HCT116 (cell line): ENCODE measurements around the gene OLFML2B. TPM values are rescaled to one million over a fixed set of nuclear protein-coding genes. Genes with fewer than 3 reads are reported as not detected.

Experiments used
- ATAC-seq: fragments of 200-7000 bp; cut with Tn5 transposase; 2 replicates; pipeline ENCODE4 v1.9.1; 2020; ENCODE audit warnings: mild to moderate bottlenecking, moderate library complexity
- BruUV-seq: library from RNA; stranded (reverse); fragments of 400-500 nt; replicated peaks from 2 replicates; lab custom pipeline; 2021; lab: Mats Ljungman, UMichigan
- CTCF ChIA-PET: fragments of 300-600 bp; sonication (Branson Sonifier 250); formaldehyde crosslinking; loops from one replicate; lab custom pipeline; 2021; ENCODE audit warnings: antibody characterized with exemption; lab: Charles Lee
- POLR2A ChIA-PET: fragments of 300-600, 350-600 bp; sonication (Branson Sonifier 250); formaldehyde crosslinking; loops from one replicate; lab custom pipeline; 2021; ENCODE audit warnings: antibody characterized with exemption; lab: Charles Lee
- RAD21 ChIA-PET, 2 experiments: fragments of 300-600 bp; sonication (Branson Sonifier 250); formaldehyde crosslinking; loops; one replicate each; lab custom pipeline; 2023; ENCODE audit warnings: low total read pairs in 2 of 2; ENCODE audit not compliant: uncharacterized antibody in 2 of 2, unreplicated experiment in 2 of 2, low non-redundant PET in 1 of 2; lab: Charles Lee
- DNase-seq: peaks from one replicate; pipeline ENCODE4 v3.0.0-alpha.2; 2010; ENCODE audit warnings: low read depth, low spot score
- H2AFZ ChIP-seq: fragments of 200-600 bp; shearing (Covaris generic), sonication (generic); 2 replicates; pipeline ENCODE4 v1.6.1; 2017; ENCODE audit warnings: low read depth, mixed run types, mixed read lengths, antibody characterized with exemption, low read length; ENCODE audit not compliant: poor library complexity, severe bottlenecking
- H3K27ac ChIP-seq: 2 replicates; pipeline ENCODE4 v1.5.1; 2012; ENCODE audit warnings: low read depth, low read length
- H3K27me3 ChIP-seq: fragments of 200-600 bp; sonication (generic); 2 replicates; pipeline ENCODE4 v1.6.1; 2016; ENCODE audit warnings: mixed run types, low read length, mixed read lengths; ENCODE audit not compliant: insufficient read depth
- H3K36me3 ChIP-seq, 2 experiments: fragments of 200-500 bp in 1 of 2; fragments of 200-600 bp in 1 of 2; sonication (Bioruptor generic) in 1 of 2; sonication (generic) in 1 of 2; 2 replicates each; pipeline versions ENCODE4 v1.5.1 to v1.6.1; 2014 to 2016; ENCODE audit warnings: low read length in 2 of 2, inconsistent platforms in 1 of 2, mixed read lengths in 1 of 2, mixed run types in 1 of 2; ENCODE audit not compliant: insufficient read depth in 2 of 2, control insufficient read depth in 1 of 2
- H3K4me1 ChIP-seq, 2 experiments: fragments of 200-600 bp in 1 of 2; sonication (generic) in 1 of 2; 2 replicates each; pipeline versions ENCODE4 v1.5.1 to v1.6.1; 2012 to 2017; ENCODE audit warnings: low read length in 2 of 2, inconsistent platforms in 1 of 2, mild to moderate bottlenecking in 1 of 2, mixed read lengths in 1 of 2, mixed run types in 1 of 2, moderate library complexity in 1 of 2; ENCODE audit not compliant: insufficient read depth in 2 of 2, control insufficient read depth in 1 of 2
- H3K4me2 ChIP-seq: fragments of 200-600 bp; sonication (generic); 2 replicates; pipeline ENCODE4 v1.6.1; 2017; ENCODE audit warnings: mixed run types, low read length, mixed read lengths
- H3K4me3 ChIP-seq, 2 experiments: fragments of 200-600 bp in 1 of 2; sonication (generic) in 1 of 2; replicated peaks in 1 of 2; 2 replicates each; pipeline ENCODE4 v1.5.1; 2011 to 2016; ENCODE audit warnings: low read length in 2 of 2, control low read depth in 1 of 2, low read depth in 1 of 2, mild to moderate bottlenecking in 1 of 2, mixed read lengths in 1 of 2, mixed run types in 1 of 2
- H3K79me2 ChIP-seq: fragments of 200-600 bp; sonication (generic); 2 replicates; pipeline ENCODE4 v1.6.1; 2017; ENCODE audit warnings: mild to moderate bottlenecking, mixed run types, low read length, moderate library complexity, mixed read lengths; ENCODE audit not compliant: insufficient read depth
- H3K9ac ChIP-seq: fragments of 200-600 bp; sonication (generic); 2 replicates; pipeline ENCODE4 v1.6.1; 2016; ENCODE audit warnings: low read length, mixed read lengths
- H3K9me2 ChIP-seq: fragments of 200-600 bp; sonication (generic), shearing (Covaris generic); 2 replicates; pipeline ENCODE4 v1.6.1; 2017; ENCODE audit warnings: mixed run types, mild to moderate bottlenecking, moderate library complexity; ENCODE audit not compliant: insufficient read depth
- H3K9me3 ChIP-seq, 2 experiments: fragments of 200-500 bp in 1 of 2; fragments of 200-600 bp in 1 of 2; sonication (Bioruptor generic) in 1 of 2; sonication (generic) in 1 of 2; 2 replicates each; pipeline ENCODE4 v1.6.1; 2014 to 2017; ENCODE audit warnings: low read length in 2 of 2, mixed read lengths in 2 of 2, inconsistent platforms in 1 of 2, low read depth in 1 of 2, mild to moderate bottlenecking in 1 of 2, mixed run types in 1 of 2, moderate library complexity in 1 of 2; ENCODE audit not compliant: control insufficient read depth in 1 of 2, insufficient read depth in 1 of 2
- H4K20me1 ChIP-seq: fragments of 200-600 bp; sonication (generic), shearing (Covaris generic); 2 replicates; pipeline ENCODE4 v1.6.1; 2017; ENCODE audit warnings: mixed run types, mild to moderate bottlenecking, moderate library complexity; ENCODE audit not compliant: insufficient read depth
- CEBPB ChIP-seq: IDR thresholded peaks from 2 replicates; pipeline ENCODE4 v1.6.1; 2012; ENCODE audit warnings: low read depth
- EGR1 ChIP-seq: IDR thresholded peaks from 2 replicates; pipeline ENCODE4 v1.6.1; 2012; ENCODE audit warnings: low read depth
- EZH2 ChIP-seq: fragments of 200-600 bp; sonication (generic); IDR thresholded peaks from 2 replicates; pipeline ENCODE4 v1.6.1; 2017; ENCODE audit warnings: antibody characterized with exemption, mixed run types
- EZH2phosphoT487 ChIP-seq: fragments of 200-600 bp; IDR thresholded peaks from 2 replicates; pipeline ENCODE4 v1.6.1; 2018; ENCODE audit warnings: antibody characterized with exemption, borderline replicate concordance
- POLR2AphosphoS5 ChIP-seq: IDR thresholded peaks from 2 replicates; pipeline ENCODE4 v1.6.1; 2011; ENCODE audit warnings: mild to moderate bottlenecking, low read depth, low read length, moderate library complexity
- SIN3A ChIP-seq: IDR thresholded peaks from 2 replicates; pipeline ENCODE4 v1.6.1; 2012; ENCODE audit warnings: low read depth
- TCF7L2 ChIP-seq: IDR thresholded peaks from 2 replicates; pipeline ENCODE4 v1.7.0; 2011; ENCODE audit warnings: borderline replicate concordance, inconsistent platforms; ENCODE audit not compliant: insufficient read depth, insufficient read length; ENCODE audit errors: extremely low read depth
- intact Hi-C: fragments of 100-400 bp; cut with micrococcal nuclease; formaldehyde crosslinking; loops from 2 replicates; pipeline ENCODE4 v1.10.0; 2022
- total RNA-seq: library from RNA; stranded (reverse); gene quantifications from one replicate; pipeline ENCODE4 v1.2.1, GENCODE V29; 2021; ENCODE audit not compliant: unreplicated experiment
- TF ChIP-seq, protein P1 (sequence below): IDR thresholded peaks from 2 replicates; pipeline ENCODE4 v1.6.1; 2012

OLFML2B gene
- total RNA-seq, 1 experiment from 2014 or later, result 1.3 TPM

DNA sequence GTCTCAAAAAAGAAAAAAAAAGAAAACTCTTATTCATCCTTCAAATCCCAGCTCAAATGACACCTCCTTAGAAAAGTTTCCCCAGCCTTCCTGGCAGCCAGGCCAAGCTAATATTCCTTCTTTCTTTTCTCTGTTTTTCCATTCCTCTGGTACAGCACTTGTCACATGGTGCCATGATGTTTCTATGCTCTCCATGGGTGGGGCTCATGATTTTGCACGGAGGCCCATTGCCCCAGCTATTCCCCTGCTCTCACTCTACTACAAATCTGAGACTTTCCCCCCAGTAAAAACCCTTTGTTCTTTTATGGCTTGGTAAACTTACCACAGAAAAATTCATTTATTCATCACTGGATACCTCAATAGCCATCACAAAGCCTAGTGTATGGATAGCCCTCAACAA is 26.5 kb downstream of the OLFML2B start:
- Histone ChIP-seq H3K9me2 (no peaks in the 10 kb centered on the region), H3K9ac (no peak overlapping the region), H3K9me3 (no peaks in the 10 kb centered on the region), H3K79me2 (no peaks in the 10 kb centered on the region), H3K4me2 (no peak overlapping the region), H3K4me1 (no peaks in the 10 kb centered on the region), H3K4me3 (no peak overlapping the region), H2AFZ (no peak overlapping the region), H4K20me1 (no peaks in the 10 kb centered on the region), H3K27me3 (no peaks in the 10 kb centered on the region), H3K27ac (no peak overlapping the region), H3K36me3 (no peaks in the 10 kb centered on the region)
- RAD21 ChIA-PET, result no interaction called here
- TF ChIP-seq EZH2phosphoT487, result no peak
- TF ChIP-seq EGR1, result no peak
- TF ChIP-seq SIN3A, result no peak
- intact Hi-C loops, result no loop called here
- ATAC-seq (no peak), DNase-seq (no peak)
- POLR2A ChIA-PET, result no interaction called here
- CTCF ChIA-PET, result no interaction called here
- no TSS peak for BruUV-seq

DNA sequence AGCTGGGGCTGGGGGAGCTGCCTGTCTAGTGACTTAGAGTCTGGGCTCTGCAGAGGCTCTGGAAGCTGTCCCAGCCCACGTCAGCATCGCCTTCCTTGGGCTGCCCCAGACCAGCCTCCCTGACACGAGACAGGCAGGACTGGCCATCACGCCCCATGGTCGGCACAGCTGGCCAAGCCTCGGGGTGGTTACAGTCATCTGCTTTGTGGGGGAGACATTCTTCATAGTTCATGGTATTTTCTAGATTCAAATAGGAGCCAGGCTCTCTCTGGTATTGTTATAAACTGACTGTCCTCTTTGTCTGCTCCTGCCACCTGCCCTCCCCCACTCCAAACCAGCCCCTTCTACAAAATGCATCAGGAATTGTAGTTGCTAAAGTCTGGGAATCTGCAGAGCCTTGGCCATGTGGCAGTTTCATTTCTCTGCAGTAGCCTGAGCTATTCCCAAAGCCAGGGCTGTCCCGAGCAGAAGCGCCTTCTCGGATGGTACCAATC is 29.4 kb downstream of the OLFML2B start:
- Histone ChIP-seq H2AFZ (no peak overlapping the region), H3K9ac (no peak overlapping the region), H3K79me2 (no peaks in the 10 kb centered on the region), H3K27ac (no peak overlapping the region), H4K20me1 (no peaks in the 10 kb centered on the region), H3K9me2 (no peaks in the 10 kb centered on the region), H3K4me3 (no peak overlapping the region), H3K4me2 (no peak overlapping the region), H3K36me3 (no peaks in the 10 kb centered on the region), H3K4me1 (no peaks in the 10 kb centered on the region), H3K27me3 (no peaks in the 10 kb centered on the region), H3K9me3 (no peaks in the 10 kb centered on the region)
- TF ChIP-seq POLR2AphosphoS5 (no peak), TCF7L2 (no peak), EZH2 (no peak), SIN3A (no peak), CEBPB (no peak)
- TF ChIP-seq, protein P1, sequence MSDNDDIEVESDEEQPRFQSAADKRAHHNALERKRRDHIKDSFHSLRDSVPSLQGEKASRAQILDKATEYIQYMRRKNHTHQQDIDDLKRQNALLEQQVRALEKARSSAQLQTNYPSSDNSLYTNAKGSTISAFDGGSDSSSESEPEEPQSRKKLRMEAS, result no peak
- ATAC-seq (no peak), DNase-seq (no peak)
- ChIA-PET CTCF (no interaction called here), POLR2A (no interaction called here), RAD21 (no interaction called here)
- no TSS peak for BruUV-seq
- intact Hi-C loops, result no loop called here
